BE2C (cell line): ENCODE results near the gene TSPAN9.

Experiments used
- DNase-seq: peaks from one replicate; pipeline ENCODE4 v3.0.0-alpha.2; 2020
- H3K27me3 ChIP-seq: fragments of 250-450 bp; sonication (Bioruptor Pico); 2 replicates; pipeline ENCODE4 v1.5.1; 2020; ENCODE audit warnings: mild to moderate bottlenecking
- H3K36me3 ChIP-seq: fragments of 250-450 bp; sonication (Bioruptor Pico); 2 replicates; pipeline ENCODE4 v1.5.1; 2020; ENCODE audit warnings: mild to moderate bottlenecking
- H3K4me1 ChIP-seq: fragments of 250-450 bp; sonication (Bioruptor Pico); 2 replicates; pipeline ENCODE4 v1.5.1; 2020
- H3K4me3 ChIP-seq: 2 replicates; pipeline ENCODE4 v1.5.1; 2011; ENCODE audit warnings: low read depth, low read length
- H3K9me3 ChIP-seq: fragments of 250-450 bp; sonication (Bioruptor Pico); 2 replicates; pipeline ENCODE4 v1.5.1; 2020
- CTCF ChIP-seq: IDR thresholded peaks from 2 replicates; pipeline ENCODE4 v1.5.1; 2012; ENCODE audit warnings: mild to moderate bottlenecking, low read depth, low read length

TSPAN9 gene

GRCh38 chr12:3333583-3333982, 256.4 kb downstream of the TSPAN9 start:
- DNase-seq: peak; percentile 66

GRCh38 chr12:3333991-3334391, 256.8 kb downstream of the TSPAN9 start:
- TF ChIP-seq CTCF: no peak
- Histone ChIP-seq H3K4me1 (no peaks in the 10 kb centered on the region), H3K36me3 (no peaks in the 10 kb centered on the region), H3K4me3 (no peak overlapping the region), H3K27me3 (peaks cover 5% of the 10 kb centered on the region; the same call in 1 of the 2 replicates), H3K9me3 (no peaks in the 10 kb centered on the region)
- DNase-seq: no peak

More at GRCh38 chr12:3333583-3333982, 256.4 kb downstream of the TSPAN9 start:
- H3K36me3 ChIP-seq: no peaks in the 10 kb centered on the region
- peak; percentile 26; the same call in 1 of the 2 replicates for TF ChIP-seq CTCF
- no peak overlapping the region for H3K4me3 ChIP-seq
- H3K9me3 ChIP-seq: no peaks in the 10 kb centered on the region
- no peaks in the 10 kb centered on the region for H3K4me1 ChIP-seq
- H3K27me3 ChIP-seq: peaks cover 5% of the 10 kb centered on the region; the same call in 1 of the 2 replicates

GRCh38 chr12:3335078-3335487, 257.9 kb downstream of the TSPAN9 start:
- no peak for DNase-seq
- H3K27me3 ChIP-seq: peaks cover 3% of the 10 kb centered on the region; the same call in 1 of the 2 replicates
- TF ChIP-seq CTCF: no peak

More at GRCh38 chr12:3335078-3335487, 257.9 kb downstream of the TSPAN9 start:
- Histone ChIP-seq H3K4me1 (no peaks in the 10 kb centered on the region), H3K36me3 (no peaks in the 10 kb centered on the region), H3K4me3 (no peak overlapping the region), H3K9me3 (no peaks in the 10 kb centered on the region)
